ENCODE results near the gene BMERB1. TPM values are rescaled to one million over a fixed set of nuclear protein-coding genes. Genes with fewer than 3 reads are reported as not detected.

BMERB1 gene
- total RNA-seq, 1 donor from 2014 or later, result 20.1 TPM

GRCh38 chr16:15636392-15636873 lies 202.0 kb downstream of the BMERB1 start:
- Histone ChIP-seq H3K27ac (ENCODE audit: low read depth, low read length) (no peak overlapping the region), H3K27me3 (ENCODE audit: insufficient read depth, low read length) (no peaks in the 10 kb centered on the region), H2AFZ (ENCODE audit: low read depth, low read length) (no peak overlapping the region), H3K36me3 (ENCODE audit: insufficient read depth, low read length) (peaks cover 55% of the 10 kb centered on the region), H3K4me2 (ENCODE audit: low read length) (no peak overlapping the region), H3K79me2 (ENCODE audit: insufficient read depth, low read length) (peaks cover 23% of the 10 kb centered on the region), H4K20me1 (ENCODE audit: insufficient read depth, low read length) (peaks cover 3% of the 10 kb centered on the region), H3K9ac (ENCODE audit: low read length) (no peak overlapping the region), H3K4me1 (ENCODE audit: insufficient read depth, low read length) (no peaks in the 10 kb centered on the region), H3K4me3 (ENCODE audit: insufficient read depth, low read depth, low read length) (no peak overlapping the region), H3K9me3 (ENCODE audit: insufficient read depth, low read depth, low read length) (no peaks in the 10 kb centered on the region)
- H3K9me3 Mint-ChIP-seq (ENCODE audit: unreplicated experiment), result no peaks in the 10 kb centered on the region
- no peak overlapping the region for H3K4me3 Mint-ChIP-seq (ENCODE audit: unreplicated experiment)
- no peak for TF ChIP-seq CTCF (IDR thresholded peaks at IDR 0.05; ENCODE audit: insufficient read depth, low read depth, low read length)
- TF ChIP-seq EZH2 (IDR thresholded peaks at IDR 0.05; ENCODE audit: insufficient read depth, low read length), result no peak
- FAIRE-seq (no peak), DNase-seq (ENCODE audit: low read depth) (no peak)
- no peak overlapping the region for H3K27ac Mint-ChIP-seq (ENCODE audit: unreplicated experiment)
- H3K4me1 Mint-ChIP-seq (ENCODE audit: low read depth, unreplicated experiment), result no peaks in the 10 kb centered on the region
- H3K27me3 Mint-ChIP-seq (ENCODE audit: low read depth, unreplicated experiment), result no peaks in the 10 kb centered on the region
- peaks cover 9% of the 10 kb centered on the region for H3K36me3 Mint-ChIP-seq (ENCODE audit: low read depth, unreplicated experiment)

Other genes starting within 250 kb of the BMERB1 start
- gene NPIPA5, start 56.3 kb upstream of the BMERB1 start, total RNA-seq, result 0.82 and 1.1 TPM in 2 replicates
- 0.65 and 0.73 TPM in 2 replicates for gene MPV17L, start 38.8 kb upstream of the BMERB1 start, total RNA-seq
- 46.0 and 47.4 TPM in 2 replicates for gene MARF1, start 208.6 kb downstream of the BMERB1 start, total RNA-seq
- gene NDE1, start 215.7 kb downstream of the BMERB1 start, total RNA-seq, result 27.6 and 31.4 TPM in 2 replicates

Measured in astrocyte (in vitro differentiated cells and primary cell).